Body of pancreas (tissue), 4 donors: Measurements from ENCODE around the gene FAM180A. TPM values are rescaled to one million over a fixed set of nuclear protein-coding genes. Genes with fewer than 3 reads are reported as not detected.

ENCODE experiments used
- ATAC-seq: fragments of 150-250 bp; one replicate; pipeline ENCODE4 v1.9.1; 2016
- DNase-seq, 4 donors: peaks; one replicate each; pipeline ENCODE4 v3.0.0-alpha.2; 2019
- H3K27ac ChIP-seq, 4 donors: fragments of 200-600 bp; sonication (generic); 1 replicate in 3 of 4; 2 replicates in 1 of 4; pipeline versions ENCODE4 v1.5.1 to v1.6.1; 2016 to 2019; ENCODE audit warnings: mild to moderate bottlenecking in 1 of 4, mixed read lengths in 1 of 4, moderate library complexity in 1 of 4
- H3K27me3 ChIP-seq, 2 donors: fragments of 200-600 bp; sonication (generic); one replicate each; pipeline ENCODE4 v1.6.0; 2016; ENCODE audit warnings: mild to moderate bottlenecking in 1 of 2
- H3K36me3 ChIP-seq, 2 donors: fragments of 200-600 bp; sonication (generic); replicated peaks in 1 of 2; 2 replicates each; pipeline ENCODE4 v1.5.1; 2016; ENCODE audit warnings: low read depth in 2 of 2; ENCODE audit not compliant: insufficient read depth in 1 of 2
- H3K4me1 ChIP-seq: fragments of 200-600 bp; sonication (generic); one replicate; pipeline ENCODE4 v1.6.0; 2016
- H3K4me3 ChIP-seq, 2 donors: fragments of 200-600 bp; sonication (generic); 1 replicate in 1 of 2; 2 replicates in 1 of 2; pipeline ENCODE4 v1.5.1; 2016 to 2019
- H3K9me3 ChIP-seq, 3 donors: fragments of 200-600 bp; sonication (generic); 1 replicate in 2 of 3; 2 replicates in 1 of 3; pipeline ENCODE4 v1.5.1; 2016
- POLR2A ChIP-seq, 3 donors: fragments of 450-650 bp; IDR thresholded peaks; one replicate each; pipeline ENCODE4 v1.6.1; 2016; ENCODE audit warnings: antibody characterized with exemption in 3 of 3, mild to moderate bottlenecking in 2 of 3
- WGBS, 2 donors: methylation state at CpG; one replicate each; pipeline ENCODE4 v1.1.5; 2017; 5-methylcytosine and 5-hydroxymethylcytosine counted together
- intact Hi-C: fragments of 100-400 bp; cut with DNase I; formaldehyde crosslinking; loops from one replicate; pipeline ENCODE4 v1.15.1; 2023
- total RNA-seq, 2 donors: library from RNA; depleted of rRNA; stranded (reverse); fragments of >200 nt; gene quantifications; one replicate each; pipeline ENCODE4 v1.1.0, GENCODE V29; 2016
- TF ChIP-seq, protein P1 (sequence below), 7 experiments: fragments of 450-650 bp in 4 of 7; fragments of 200-600 bp in 3 of 7; sonication (generic) in 3 of 7; IDR thresholded peaks; one replicate each; pipeline ENCODE4 v1.5.1; 2016 to 2019; ENCODE audit warnings: antibody characterized with exemption in 7 of 7

The FAM180A gene
- total RNA-seq, 2 donors from 2014 or later: 3.1 TPM; not detected in 1

DNA sequence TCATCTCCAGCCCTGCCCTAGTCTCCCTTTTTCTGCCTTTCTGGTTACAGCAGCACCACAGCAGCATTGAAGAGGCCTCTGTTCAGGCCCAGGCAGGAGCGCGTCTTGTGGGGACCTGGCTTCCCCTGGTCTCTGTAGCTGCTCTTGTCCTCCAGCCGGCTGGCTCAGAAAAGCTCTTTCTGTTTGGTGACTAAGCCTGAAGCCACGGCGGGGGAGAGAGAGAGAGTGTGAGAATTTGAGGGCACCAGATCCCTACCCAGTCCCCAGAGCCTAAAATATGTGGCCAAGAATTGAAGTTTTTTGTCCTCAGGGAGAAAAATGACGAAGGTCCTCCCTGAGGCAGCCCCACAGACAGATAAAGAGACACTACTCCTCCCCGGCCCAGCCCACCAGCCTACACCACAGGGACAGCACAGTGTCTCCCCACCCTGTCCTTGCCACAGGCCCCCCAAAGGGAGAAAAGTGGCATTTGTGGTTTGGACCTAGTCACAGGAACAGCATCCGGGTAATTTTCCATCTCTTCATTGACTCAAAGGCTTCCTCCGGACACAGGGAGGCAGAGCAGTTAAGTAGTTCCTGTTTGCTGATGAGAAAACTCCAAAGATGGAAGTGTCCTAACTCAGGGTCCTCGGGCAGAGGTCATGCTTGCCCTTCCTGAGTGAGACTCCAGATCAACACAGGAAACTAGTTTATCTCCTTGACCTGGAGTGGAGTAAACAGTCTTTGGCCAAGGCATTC is 13.3 kb upstream of the FAM180A start:
- peak; percentile 27 for ATAC-seq
- H3K36me3 ChIP-seq: no peaks in the 10 kb centered on the region
- H3K4me3 ChIP-seq: no peak overlapping the region
- TF ChIP-seq POLR2A (IDR thresholded peaks at IDR 0.05): no peak
- TF ChIP-seq, protein P1, sequence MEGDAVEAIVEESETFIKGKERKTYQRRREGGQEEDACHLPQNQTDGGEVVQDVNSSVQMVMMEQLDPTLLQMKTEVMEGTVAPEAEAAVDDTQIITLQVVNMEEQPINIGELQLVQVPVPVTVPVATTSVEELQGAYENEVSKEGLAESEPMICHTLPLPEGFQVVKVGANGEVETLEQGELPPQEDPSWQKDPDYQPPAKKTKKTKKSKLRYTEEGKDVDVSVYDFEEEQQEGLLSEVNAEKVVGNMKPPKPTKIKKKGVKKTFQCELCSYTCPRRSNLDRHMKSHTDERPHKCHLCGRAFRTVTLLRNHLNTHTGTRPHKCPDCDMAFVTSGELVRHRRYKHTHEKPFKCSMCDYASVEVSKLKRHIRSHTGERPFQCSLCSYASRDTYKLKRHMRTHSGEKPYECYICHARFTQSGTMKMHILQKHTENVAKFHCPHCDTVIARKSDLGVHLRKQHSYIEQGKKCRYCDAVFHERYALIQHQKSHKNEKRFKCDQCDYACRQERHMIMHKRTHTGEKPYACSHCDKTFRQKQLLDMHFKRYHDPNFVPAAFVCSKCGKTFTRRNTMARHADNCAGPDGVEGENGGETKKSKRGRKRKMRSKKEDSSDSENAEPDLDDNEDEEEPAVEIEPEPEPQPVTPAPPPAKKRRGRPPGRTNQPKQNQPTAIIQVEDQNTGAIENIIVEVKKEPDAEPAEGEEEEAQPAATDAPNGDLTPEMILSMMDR (IDR thresholded peaks at IDR 0.05): no peak
- H3K27ac ChIP-seq: no peak overlapping the region
- 41 to 47% methylated on average over 6 to 10 of the region's 10 CpGs for WGBS, 2 donors
- intact Hi-C loops: no loop called here
- H3K4me1 ChIP-seq: no peaks in the 10 kb centered on the region
- no peaks in the 10 kb centered on the region for H3K9me3 ChIP-seq
- no peak for DNase-seq
- H3K27me3 ChIP-seq: no peaks in the 10 kb centered on the region

DNA sequence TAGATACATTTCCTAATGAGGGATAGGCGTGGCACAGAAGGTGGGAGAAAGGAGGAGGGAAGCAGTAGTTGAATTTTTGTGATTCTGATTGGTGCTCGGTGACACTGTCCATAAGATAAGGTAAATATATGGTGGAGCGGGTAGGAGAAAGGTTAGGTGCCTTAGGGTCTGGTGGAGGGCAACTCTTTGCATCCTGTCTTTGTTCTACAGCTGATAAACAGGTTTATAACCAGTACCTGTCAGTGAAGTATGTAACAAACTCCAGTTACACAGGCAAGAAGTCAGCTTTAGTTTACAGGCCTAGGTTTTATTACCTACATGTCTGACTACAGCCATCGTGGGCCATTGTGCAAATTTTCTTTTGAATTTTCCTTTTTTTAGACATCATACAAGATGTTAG is 10.9 kb upstream of the FAM180A start:
- Histone ChIP-seq H3K27me3 (no peaks in the 10 kb centered on the region), H3K4me3 (no peak overlapping the region), H3K9me3 (no peaks in the 10 kb centered on the region), H3K4me1 (no peaks in the 10 kb centered on the region), H3K36me3 (no peaks in the 10 kb centered on the region), H3K27ac (no peak overlapping the region)
- intact Hi-C loops: no loop called here
- no peak for DNase-seq
- no peak for ATAC-seq
- 57 to 64% methylated on average over 4 of the region's 4 CpGs for WGBS, 2 donors
- no peak for TF ChIP-seq POLR2A (IDR thresholded peaks at IDR 0.05)
- TF ChIP-seq, protein P1 (IDR thresholded peaks at IDR 0.05): no peak

DNA sequence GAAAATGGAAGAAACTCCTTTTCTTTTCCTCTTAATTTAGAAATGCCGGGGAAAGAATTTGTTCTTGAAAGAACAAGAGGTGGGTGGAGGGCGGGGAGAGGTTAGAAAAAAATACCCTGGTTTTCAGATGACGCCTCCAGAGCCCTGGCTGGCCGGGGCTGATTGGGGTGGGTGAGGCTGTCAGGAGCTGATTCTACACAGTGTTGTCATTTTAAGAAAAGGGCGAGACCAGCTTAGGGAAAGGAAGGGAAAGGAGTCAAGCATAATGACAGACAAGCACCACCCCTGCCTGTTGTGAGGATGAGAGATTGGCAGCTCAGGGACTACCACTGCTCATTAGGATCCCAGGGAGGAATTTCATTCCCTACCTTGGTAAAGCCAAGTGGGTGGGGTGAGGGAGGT is 9.9 kb upstream of the FAM180A start:
- intact Hi-C loops: no loop called here
- Histone ChIP-seq H3K36me3 (no peaks in the 10 kb centered on the region), H3K4me3 (no peak overlapping the region), H3K27ac (peak overlapping the region in 2 of 4 donors; percentile 6 to 40), H3K4me1 (no peaks in the 10 kb centered on the region), H3K27me3 (no peaks in the 10 kb centered on the region), H3K9me3 (no peaks in the 10 kb centered on the region)
- ATAC-seq: peak; percentile 47
- DNase-seq: peak in 1 of 4 donors; percentile 34
- WGBS, 2 donors: 39 to 43% methylated on average over 5 of the region's 5 CpGs
- TF ChIP-seq, protein P1 (IDR thresholded peaks at IDR 0.05): no peak
- no peak for TF ChIP-seq POLR2A (IDR thresholded peaks at IDR 0.05)

DNA sequence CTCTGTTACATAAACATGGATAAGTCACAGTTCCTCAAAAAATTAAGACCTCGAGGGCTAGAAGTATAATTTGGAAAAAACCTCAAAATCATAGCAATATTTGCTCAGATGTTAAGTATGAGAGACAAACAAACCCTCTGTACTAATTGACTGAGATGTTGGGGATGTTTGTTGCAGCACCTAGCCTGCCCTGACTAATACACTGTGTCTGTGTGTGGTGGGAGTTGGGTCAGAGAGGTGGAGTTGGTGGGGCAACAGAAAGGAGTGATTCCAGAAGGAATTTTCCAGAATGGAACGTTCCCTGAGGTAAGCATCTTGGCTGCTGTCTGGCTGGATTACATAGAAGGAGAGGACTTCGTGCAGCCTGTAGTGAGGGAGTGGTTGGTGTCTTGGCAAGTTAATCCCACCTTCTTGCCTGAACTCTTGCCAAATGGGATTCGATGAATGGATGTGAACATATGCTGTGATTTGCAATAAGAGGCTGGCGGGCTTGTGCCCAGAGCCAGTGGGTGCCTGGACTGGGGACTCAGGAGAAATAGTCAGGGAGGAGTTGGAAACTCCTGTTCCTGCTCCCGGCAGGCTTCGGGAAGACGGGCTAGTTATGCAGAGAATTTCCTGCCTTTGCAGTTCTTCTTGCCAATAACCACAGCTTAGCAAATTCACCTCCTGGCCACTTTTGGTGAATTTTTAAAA is 9.3 kb upstream of the FAM180A start:
- peak overlapping the region in 1 of 4 donors; percentile 40 for H3K27ac ChIP-seq
- no peaks in the 10 kb centered on the region for H3K27me3 ChIP-seq
- TF ChIP-seq, protein P1 (IDR thresholded peaks at IDR 0.05): no peak
- TF ChIP-seq POLR2A (IDR thresholded peaks at IDR 0.05): no peak
- intact Hi-C loops: no loop called here
- H3K9me3 ChIP-seq: no peaks in the 10 kb centered on the region
- H3K4me3 ChIP-seq: no peak overlapping the region
- no peaks in the 10 kb centered on the region for H3K36me3 ChIP-seq
- peak; percentile 47 for ATAC-seq
- peak in 1 of 4 donors; percentile 22 for DNase-seq
- WGBS, 2 donors: 48 to 64% methylated on average over 8 of the region's 8 CpGs
- no peaks in the 10 kb centered on the region for H3K4me1 ChIP-seq
